Activated naive CD4-positive, alpha-beta T cell treated with anti-CD3 and anti-CD28 coated beads for 36 hours (primary cell): ENCODE measurements around the gene DLGAP1. TPM values are rescaled to one million over a fixed set of nuclear protein-coding genes. Genes with fewer than 3 reads are reported as not detected.

Source experiments
- CTCF ChIA-PET: fragments of 350-600 bp; sonication (Branson Sonifier 250); formaldehyde crosslinking; loops from one replicate; lab custom pipeline; 2021; ENCODE audit warnings: antibody characterized with exemption; lab: Charles Lee
- DNase-seq: peaks from one replicate; pipeline ENCODE4 v3.0.0-alpha.2; 2020
- H3K27ac Mint-ChIP-seq: one replicate; pipeline ENCODE4 v1.8.0; 2021; ENCODE audit warnings: mild to moderate bottlenecking, mixed read lengths
- H3K27me3 Mint-ChIP-seq: one replicate; pipeline ENCODE4 v1.8.0; 2021; ENCODE audit warnings: low read depth, mixed read lengths
- H3K36me3 Mint-ChIP-seq: one replicate; pipeline ENCODE4 v1.8.0; 2021; ENCODE audit warnings: low read depth, mixed read lengths
- H3K4me1 Mint-ChIP-seq: one replicate; pipeline ENCODE4 v1.8.0; 2021; ENCODE audit warnings: low read depth, mixed read lengths
- H3K4me3 Mint-ChIP-seq: one replicate; pipeline ENCODE4 v1.8.0; 2021; ENCODE audit warnings: mild to moderate bottlenecking, moderate library complexity, mixed read lengths
- H3K9me3 Mint-ChIP-seq: one replicate; pipeline ENCODE4 v1.8.0; 2021; ENCODE audit warnings: mixed read lengths
- intact Hi-C: fragments of 100-400 bp; cut with micrococcal nuclease; formaldehyde crosslinking; loops from one replicate; pipeline ENCODE4 v1.15.1; 2023
- total RNA-seq, 2 experiments: library from RNA; stranded (reverse); gene quantifications; one replicate each; pipeline ENCODE4 v1.2.3, GENCODE V29; 2021

The DLGAP1 gene
- total RNA-seq, 2 experiments from 2014 or later = not detected

GRCh38 chr18:3901811-3902210 is 553.3 kb downstream of the DLGAP1 start:
- Mint-ChIP-seq H3K4me3 (no peak overlapping the region), H3K27me3 (peaks cover 7% of the 10 kb centered on the region), H3K4me1 (no peaks in the 10 kb centered on the region), H3K9me3 (no peaks in the 10 kb centered on the region), H3K27ac (no peak overlapping the region), H3K36me3 (no peaks in the 10 kb centered on the region)
- intact Hi-C loops = no loop called here
- CTCF ChIA-PET = interaction anchor here (1.7 kb wide), 1 partner anchor 131 kb away, joined by 6 read pairs; no protein-coding TSS in a partner anchor
- DNase-seq = no peak

DNA sequence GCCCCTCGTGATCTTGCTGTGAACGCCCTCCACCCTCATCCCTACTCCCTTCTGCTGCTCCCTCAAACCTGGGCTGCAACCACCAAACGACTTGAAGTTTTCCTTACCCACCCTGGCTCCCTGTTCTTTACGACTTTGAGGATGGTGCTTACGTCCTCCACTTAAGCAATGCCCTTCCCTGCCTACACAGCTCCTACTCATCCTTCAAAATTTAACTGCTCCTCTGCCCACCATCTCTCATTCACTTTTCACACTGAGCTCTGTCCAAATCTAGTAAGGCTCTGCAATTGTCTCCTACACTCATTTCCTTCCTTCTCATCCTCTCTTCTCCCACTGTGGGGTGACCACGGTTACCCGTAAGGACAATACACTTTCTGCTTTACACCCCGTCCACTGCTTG is 554.1 kb downstream of the DLGAP1 start:
- H3K4me1 Mint-ChIP-seq = no peaks in the 10 kb centered on the region
- DNase-seq = no peak
- no peak overlapping the region for H3K27ac Mint-ChIP-seq
- H3K4me3 Mint-ChIP-seq = no peak overlapping the region
- H3K9me3 Mint-ChIP-seq = no peaks in the 10 kb centered on the region
- no peaks in the 10 kb centered on the region for H3K36me3 Mint-ChIP-seq
- intact Hi-C loops = no loop called here
- CTCF ChIA-PET = no interaction called here
- peaks cover 7% of the 10 kb centered on the region for H3K27me3 Mint-ChIP-seq

DNA sequence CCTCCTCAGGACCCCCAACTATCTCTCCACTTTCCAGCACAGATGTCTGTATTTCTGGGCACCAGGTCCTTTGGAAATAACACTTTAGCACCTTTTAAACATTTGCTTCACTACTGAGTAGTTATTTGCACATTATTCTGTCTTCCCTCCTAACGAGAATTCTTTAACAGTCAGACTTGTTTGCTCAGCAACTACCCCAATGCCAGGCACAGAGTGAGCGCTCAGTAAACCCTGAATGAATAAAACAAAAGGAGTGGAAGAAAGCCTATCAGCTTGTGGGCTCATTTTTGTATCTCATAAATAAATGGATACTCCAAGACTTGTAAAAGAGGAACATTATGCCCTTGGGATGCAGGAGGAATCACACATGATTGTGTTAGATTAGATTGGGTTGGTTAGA is 554.8 kb downstream of the DLGAP1 start:
- Mint-ChIP-seq H3K4me3 (no peak overlapping the region), H3K27me3 (peaks cover 7% of the 10 kb centered on the region), H3K4me1 (no peaks in the 10 kb centered on the region), H3K36me3 (no peaks in the 10 kb centered on the region), H3K27ac (no peak overlapping the region), H3K9me3 (no peaks in the 10 kb centered on the region)
- no peak for DNase-seq
- intact Hi-C loops = no loop called here
- CTCF ChIA-PET = no interaction called here

DNA sequence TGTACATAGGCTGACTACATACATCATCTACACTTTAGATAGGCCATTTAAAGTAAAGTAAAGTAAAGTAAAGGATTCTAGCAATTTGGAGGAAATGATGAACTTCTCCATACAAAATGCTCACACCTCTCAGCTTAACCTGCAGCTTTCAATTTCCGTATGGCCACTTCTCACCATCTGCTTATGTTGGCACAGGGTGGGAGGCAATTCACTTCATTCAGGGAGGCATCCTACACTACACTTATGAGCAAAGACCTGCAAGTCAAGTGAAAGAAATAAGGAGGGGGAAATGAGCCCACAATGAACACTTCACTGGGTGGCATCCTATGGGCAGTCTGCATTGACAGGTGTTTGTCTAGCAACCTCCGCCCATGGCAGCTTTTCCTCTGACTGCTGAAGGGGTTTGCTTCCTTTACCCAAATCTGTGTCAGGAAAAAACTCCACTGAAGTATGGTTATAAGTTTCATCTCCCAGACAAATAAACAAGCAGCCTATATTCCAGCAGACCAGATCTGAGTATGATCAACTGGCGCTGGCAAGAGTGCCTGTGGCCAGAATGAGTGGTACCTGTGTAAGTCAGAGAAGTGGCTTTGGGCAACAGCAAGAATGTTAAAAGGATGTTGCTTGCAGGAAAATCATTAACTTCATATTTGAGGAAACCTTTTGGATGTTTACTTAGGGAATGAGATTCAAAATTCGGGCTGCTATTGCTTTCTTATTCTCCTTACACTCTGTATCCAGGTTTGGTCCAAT is 556.1 kb downstream of the DLGAP1 start:
- Mint-ChIP-seq H3K27ac (no peak overlapping the region), H3K9me3 (no peaks in the 10 kb centered on the region), H3K4me1 (no peaks in the 10 kb centered on the region), H3K4me3 (no peak overlapping the region), H3K27me3 (peaks cover 7% of the 10 kb centered on the region), H3K36me3 (no peaks in the 10 kb centered on the region)
- DNase-seq = no peak
- intact Hi-C loops = no loop called here
- CTCF ChIA-PET = interaction anchor here (0.6 kb wide), 1 partner anchor 107 kb away, joined by 9 read pairs; no protein-coding TSS in a partner anchor

GRCh38 chr18:3892152-3892551 is 563.0 kb downstream of the DLGAP1 start:
- peaks cover 8% of the 10 kb centered on the region for H3K27me3 Mint-ChIP-seq
- no peak overlapping the region for H3K27ac Mint-ChIP-seq
- no peaks in the 10 kb centered on the region for H3K9me3 Mint-ChIP-seq
- CTCF ChIA-PET = no interaction called here
- no peak for DNase-seq
- H3K4me1 Mint-ChIP-seq = no peaks in the 10 kb centered on the region
- H3K36me3 Mint-ChIP-seq = no peaks in the 10 kb centered on the region
- intact Hi-C loops = no loop called here
- no peak overlapping the region for H3K4me3 Mint-ChIP-seq

DNA sequence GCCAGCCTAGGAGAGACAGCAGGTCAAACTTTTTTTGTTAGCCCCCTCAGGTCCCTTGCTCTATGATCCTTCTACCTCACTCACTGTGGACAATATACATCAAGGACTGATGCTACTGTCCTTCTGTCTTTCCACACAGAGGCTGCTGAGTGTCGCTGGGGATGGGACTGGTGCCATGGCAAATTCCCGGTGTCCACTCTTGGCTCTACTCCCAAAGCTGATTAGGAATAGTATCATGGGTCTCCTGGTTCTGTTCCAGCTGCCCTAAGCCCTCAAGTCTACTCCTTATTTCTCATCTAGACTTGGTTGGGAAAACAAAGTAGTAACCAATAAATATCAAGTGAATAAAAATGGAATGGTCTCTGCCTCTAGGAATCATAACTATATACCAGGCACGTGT is 563.9 kb downstream of the DLGAP1 start:
- Mint-ChIP-seq H3K4me3 (no peak overlapping the region), H3K9me3 (no peaks in the 10 kb centered on the region), H3K27ac (no peak overlapping the region), H3K4me1 (no peaks in the 10 kb centered on the region), H3K27me3 (peaks cover 11% of the 10 kb centered on the region), H3K36me3 (no peaks in the 10 kb centered on the region)
- intact Hi-C loops = no loop called here
- CTCF ChIA-PET = no interaction called here
- DNase-seq = no peak

GRCh38 chr18:3889803-3890202 is 565.3 kb downstream of the DLGAP1 start:
- Mint-ChIP-seq H3K27ac (no peak overlapping the region), H3K36me3 (no peaks in the 10 kb centered on the region), H3K4me1 (no peaks in the 10 kb centered on the region), H3K4me3 (no peak overlapping the region), H3K9me3 (no peaks in the 10 kb centered on the region), H3K27me3 (peaks cover 15% of the 10 kb centered on the region)
- no peak for DNase-seq
- intact Hi-C loops = no loop called here
- CTCF ChIA-PET = no interaction called here

DNA sequence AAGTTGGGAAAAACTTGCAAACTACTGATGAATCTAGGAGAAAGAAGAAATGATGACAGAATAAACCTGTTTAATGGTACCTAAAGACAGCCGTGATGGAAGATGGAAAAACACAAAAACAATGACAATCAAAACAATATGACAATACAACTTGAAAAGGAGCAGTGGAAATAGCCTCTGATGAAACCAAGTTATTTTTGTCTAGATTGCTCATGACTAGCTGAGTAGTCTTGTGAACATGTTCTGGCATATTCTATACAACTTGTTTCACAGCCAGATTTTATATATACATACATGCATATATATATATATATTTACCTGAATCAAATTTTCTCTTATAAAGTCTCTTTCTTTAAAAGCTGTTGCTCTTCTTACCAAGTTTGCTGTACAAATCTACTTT is 566.0 kb downstream of the DLGAP1 start:
- intact Hi-C loops = no loop called here
- DNase-seq = no peak
- Mint-ChIP-seq H3K27me3 (peaks cover 15% of the 10 kb centered on the region), H3K9me3 (no peaks in the 10 kb centered on the region), H3K36me3 (no peaks in the 10 kb centered on the region), H3K4me1 (no peaks in the 10 kb centered on the region), H3K4me3 (no peak overlapping the region), H3K27ac (no peak overlapping the region)
- CTCF ChIA-PET = no interaction called here

GRCh38 chr18:3886575-3887322 is 568.4 kb downstream of the DLGAP1 start:
- intact Hi-C loops = no loop called here
- no peaks in the 10 kb centered on the region for H3K36me3 Mint-ChIP-seq
- H3K27me3 Mint-ChIP-seq = peaks cover 15% of the 10 kb centered on the region
- CTCF ChIA-PET = no interaction called here
- no peaks in the 10 kb centered on the region for H3K9me3 Mint-ChIP-seq
- no peaks in the 10 kb centered on the region for H3K4me1 Mint-ChIP-seq
- DNase-seq = no peak
- H3K4me3 Mint-ChIP-seq = no peak overlapping the region
- no peak overlapping the region for H3K27ac Mint-ChIP-seq

- Mint-ChIP-seq H3K9me3 (no peaks in the 10 kb centered on the region), H3K27me3 (peaks cover 11% of the 10 kb centered on the region), H3K4me3 (no peak overlapping the region), H3K27ac (no peak overlapping the region), H3K36me3 (no peaks in the 10 kb centered on the region), H3K4me1 (no peaks in the 10 kb centered on the region)
- CTCF ChIA-PET = interaction anchor here (1.1 kb wide), 1 partner anchor 114 kb away, joined by 4 read pairs; no protein-coding TSS in a partner anchor
- no peak for DNase-seq
- intact Hi-C loops = no loop called here
Measured at GRCh38 chr18:3885209-3885792, 569.8 kb downstream of the DLGAP1 start.

DNA sequence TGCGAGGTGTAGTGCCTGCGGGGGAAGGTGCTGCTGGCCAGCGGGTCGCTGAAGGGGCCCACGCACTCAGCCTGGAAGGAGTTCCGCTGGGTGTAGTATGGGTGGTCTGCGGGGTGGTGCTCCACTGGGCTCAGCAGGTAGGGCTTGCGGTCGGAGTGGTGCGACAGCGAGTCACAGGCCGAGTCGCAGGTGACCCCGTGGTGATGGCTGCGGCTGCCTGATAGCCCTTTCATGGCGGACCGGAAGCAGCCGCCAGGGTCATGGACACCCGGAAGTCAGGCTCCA is 575.3 kb downstream of the DLGAP1 start:
- H3K4me3 Mint-ChIP-seq = no peak overlapping the region
- no peaks in the 10 kb centered on the region for H3K9me3 Mint-ChIP-seq
- intact Hi-C loops = no loop called here
- no peaks in the 10 kb centered on the region for H3K4me1 Mint-ChIP-seq
- H3K27ac Mint-ChIP-seq = no peak overlapping the region
- DNase-seq = no peak
- CTCF ChIA-PET = no interaction called here
- H3K27me3 Mint-ChIP-seq = no peaks in the 10 kb centered on the region
- H3K36me3 Mint-ChIP-seq = no peaks in the 10 kb centered on the region

DNA sequence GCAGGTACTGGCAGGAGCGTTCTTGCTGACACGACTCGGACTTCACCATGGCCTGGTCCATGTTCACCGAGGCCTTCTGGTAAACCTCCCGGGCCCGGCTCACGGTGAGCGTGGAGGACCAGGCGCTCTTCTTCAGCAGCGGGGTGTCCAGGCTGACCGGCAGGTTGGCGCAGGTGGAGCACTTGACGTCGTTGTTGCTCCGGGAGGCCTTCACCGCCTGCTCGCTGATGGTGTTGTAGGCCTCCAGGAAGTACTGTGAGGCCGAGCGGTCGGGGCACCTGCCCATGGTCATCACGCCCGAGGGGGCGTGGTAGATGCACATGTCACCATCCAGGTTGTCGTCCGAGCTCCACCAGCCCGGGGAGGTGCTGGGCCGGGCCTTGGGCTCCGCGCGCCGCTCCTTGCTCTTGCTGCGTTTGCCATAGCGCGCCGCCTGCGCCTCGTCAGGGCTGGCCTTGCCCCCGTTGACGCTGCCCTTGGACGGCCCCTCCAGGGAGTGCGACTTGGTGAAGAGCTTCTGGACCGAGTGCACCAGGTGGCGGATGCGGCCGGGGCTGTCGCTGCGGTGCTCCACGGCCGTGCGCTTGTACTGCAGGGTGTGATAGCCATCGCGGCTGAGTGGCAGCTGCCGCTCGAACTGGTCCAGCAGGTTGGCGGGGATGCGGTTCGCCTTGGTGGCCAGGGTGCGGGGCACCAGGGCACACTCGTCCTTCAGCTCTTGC is 575.8 kb downstream of the DLGAP1 start:
- no peaks in the 10 kb centered on the region for H3K9me3 Mint-ChIP-seq
- H3K36me3 Mint-ChIP-seq = no peaks in the 10 kb centered on the region
- CTCF ChIA-PET = no interaction called here
- H3K27ac Mint-ChIP-seq = no peak overlapping the region
- H3K4me1 Mint-ChIP-seq = no peaks in the 10 kb centered on the region
- intact Hi-C loops = no loop called here
- H3K27me3 Mint-ChIP-seq = no peaks in the 10 kb centered on the region
- no peak overlapping the region for H3K4me3 Mint-ChIP-seq
- no peak for DNase-seq
